Breast epithelium (tissue), 4 donors: ENCODE data around the gene PIK3R1. TPM values are rescaled to one million over a fixed set of nuclear protein-coding genes. Genes with fewer than 3 reads are reported as not detected.

Experiments used
- DNase-seq, 2 donors: peaks; one replicate each; pipeline ENCODE4 v3.0.0-alpha.2; 2019; ENCODE audit warnings: low spot score in 2 of 2
- H3K27ac ChIP-seq, 2 donors: fragments of 200-600 bp; sonication (generic) in 1 of 2; one replicate each; pipeline ENCODE4 v1.5.1; 2016 to 2019; ENCODE audit warnings: mild to moderate bottlenecking in 1 of 2
- H3K27me3 ChIP-seq, 2 donors: fragments of 200-600 bp; sonication (generic) in 1 of 2; one replicate each; pipeline versions ENCODE4 v1.5.1 to v1.6.0; 2017 to 2019; ENCODE audit warnings: control low read depth in 1 of 2, mild to moderate bottlenecking in 1 of 2
- H3K36me3 ChIP-seq: fragments of 200-600 bp; one replicate; pipeline ENCODE4 v1.5.1; 2019
- H3K4me1 ChIP-seq, 2 donors: fragments of 200-600 bp; sonication (generic); one replicate each; pipeline ENCODE4 v1.5.1; 2016 to 2019; ENCODE audit warnings: control low read depth in 1 of 2
- H3K4me3 ChIP-seq, 3 donors: fragments of 200-600 bp; sonication (generic); 1 replicate in 2 of 3; 2 replicates in 1 of 3; pipeline ENCODE4 v1.5.1; 2016 to 2019; ENCODE audit warnings: mild to moderate bottlenecking in 3 of 3, moderate library complexity in 2 of 3
- H3K9me3 ChIP-seq, 2 donors: fragments of 200-600 bp; sonication (generic) in 1 of 2; one replicate each; pipeline ENCODE4 v1.5.1; 2016 to 2019; ENCODE audit warnings: control low read depth in 1 of 2
- CTCF ChIP-seq, 3 donors: fragments of 450-650 bp; IDR thresholded peaks; one replicate each; pipeline ENCODE4 v1.5.1; 2016 to 2017; ENCODE audit warnings: antibody characterized with exemption in 3 of 3, mild to moderate bottlenecking in 3 of 3, moderate library complexity in 3 of 3
- POLR2A ChIP-seq: fragments of 450-650 bp; IDR thresholded peaks from one replicate; pipeline ENCODE4 v1.6.1; 2016; ENCODE audit warnings: antibody characterized with exemption, mild to moderate bottlenecking, moderate library complexity
- POLR2AphosphoS5 ChIP-seq, 3 donors: sonication (generic); formaldehyde crosslinking; IDR thresholded peaks; one replicate each; pipeline ENCODE4 v1.6.1; 2017; ENCODE audit warnings: antibody characterized with exemption in 3 of 3
- intact Hi-C: fragments of 100-400 bp; cut with DNase I; formaldehyde crosslinking; loops from one replicate; pipeline ENCODE4 v1.15.1; 2023; ENCODE audit warnings: low total_unique reads
- total RNA-seq, 3 donors: library from RNA; depleted of rRNA; stranded (reverse); fragments of >200 nt; gene quantifications; one replicate each; pipeline ENCODE4 v1.1.0, GENCODE V29; 2016

PIK3R1 gene
- total RNA-seq, 3 donors from 2014 or later = 193 to 429 (median 275) TPM

GRCh38 chr5:68253624-68254585 is 38.3 kb downstream of the PIK3R1 start:
- no peak for DNase-seq
- Histone ChIP-seq H3K36me3 (no peaks in the 10 kb centered on the region), H3K4me1 (peaks cover 11 to 27% of the 10 kb centered on the region in 2 donors), H3K4me3 (peak overlapping the region; percentile 14 to 16 (median 15)), H3K27ac (peak overlapping the region; percentile 81 to 86), H3K27me3 (no peaks in the 10 kb centered on the region), H3K9me3 (no peaks in the 10 kb centered on the region)
- TF ChIP-seq POLR2A (no peak), POLR2AphosphoS5 (IDR thresholded peaks at IDR 0.05) (no peak), CTCF (IDR thresholded peaks at IDR 0.05) (no peak)
- intact Hi-C loops = loop anchor here (10.0 kb wide), 1 partner anchor 1009 kb away; no protein-coding TSS in a partner anchor

- H3K4me1 ChIP-seq = peaks cover 10 to 25% of the 10 kb centered on the region in 2 donors
- no peaks in the 10 kb centered on the region for H3K27me3 ChIP-seq
- peak overlapping the region; percentile 81 to 86 for H3K27ac ChIP-seq
- H3K36me3 ChIP-seq = no peaks in the 10 kb centered on the region
- no peak for DNase-seq
- no peaks in the 10 kb centered on the region for H3K9me3 ChIP-seq
- peak overlapping the region in 2 of 3 donors; percentile 18 to 45 for H3K4me3 ChIP-seq
- intact Hi-C loops = loop anchor here (10.0 kb wide), 1 partner anchor 1010 kb away; no protein-coding TSS in a partner anchor
- no peak for TF ChIP-seq CTCF (IDR thresholded peaks at IDR 0.05)
- TF ChIP-seq POLR2AphosphoS5 (IDR thresholded peaks at IDR 0.05) = no peak
- no peak for TF ChIP-seq POLR2A
Observed at GRCh38 chr5:68254810-68255209, 39.3 kb downstream of the PIK3R1 start.

- Histone ChIP-seq H3K4me3 (peak overlapping the region in 2 of 3 donors; percentile 18 to 45), H3K9me3 (no peaks in the 10 kb centered on the region), H3K27me3 (no peaks in the 10 kb centered on the region), H3K27ac (peak overlapping the region; percentile 81 to 86), H3K36me3 (no peaks in the 10 kb centered on the region), H3K4me1 (peaks cover 7 to 18% of the 10 kb centered on the region in 2 donors)
- intact Hi-C loops = loop anchor here (10.0 kb wide), 1 partner anchor 1011 kb away; no protein-coding TSS in a partner anchor
- TF ChIP-seq POLR2AphosphoS5 (IDR thresholded peaks at IDR 0.05) (no peak), POLR2A (no peak), CTCF (IDR thresholded peaks at IDR 0.05) (no peak)
- no peak for DNase-seq
Observed at GRCh38 chr5:68255305-68256120, 40.0 kb downstream of the PIK3R1 start.

- no peak for TF ChIP-seq POLR2A
- H3K4me1 ChIP-seq = peaks cover 7 to 12% of the 10 kb centered on the region in 2 donors
- intact Hi-C loops = loop anchor here (10.0 kb wide), 1 partner anchor 1012 kb away; no protein-coding TSS in a partner anchor
Observed at GRCh38 chr5:68257210-68257609, 41.7 kb downstream of the PIK3R1 start.

GRCh38 chr5:68258531-68258930 is 43.0 kb downstream of the PIK3R1 start:
- DNase-seq = no peak
- no peaks in the 10 kb centered on the region for H3K9me3 ChIP-seq
- H3K4me1 ChIP-seq = peaks cover 7 to 12% of the 10 kb centered on the region in 2 donors
- H3K27ac ChIP-seq = peak overlapping the region; percentile 74 to 81
- H3K36me3 ChIP-seq = no peaks in the 10 kb centered on the region
- H3K27me3 ChIP-seq = no peaks in the 10 kb centered on the region
- intact Hi-C loops = loop anchor here (10.0 kb wide), 1 partner anchor 1014 kb away; no protein-coding TSS in a partner anchor
- TF ChIP-seq POLR2A (no peak), CTCF (IDR thresholded peaks at IDR 0.05) (no peak), POLR2AphosphoS5 (IDR thresholded peaks at IDR 0.05) (no peak)
- H3K4me3 ChIP-seq = no peak overlapping the region

More at GRCh38 chr5:68257210-68257609, 41.7 kb downstream of the PIK3R1 start:
- Histone ChIP-seq H3K27ac (peak overlapping the region; percentile 74 to 81), H3K9me3 (no peaks in the 10 kb centered on the region), H3K36me3 (no peaks in the 10 kb centered on the region), H3K4me3 (no peak overlapping the region), H3K27me3 (no peaks in the 10 kb centered on the region)
- no peak for DNase-seq
